Fibroblast of lung (primary cell): ENCODE results near the gene SLC7A6. TPM values are rescaled to one million over a fixed set of nuclear protein-coding genes. Genes with fewer than 3 reads are reported as not detected.

ENCODE experiments used
- DNase-seq, 2 donors: peaks; one replicate each; pipeline versions ENCODE4 v3.0.0 to v3.0.0-alpha.2; 2010; ENCODE audit warnings: low read depth in 2 of 2
- H2AFZ ChIP-seq: 2 replicates; pipeline ENCODE4 v1.5.1; 2012; ENCODE audit warnings: low read length, control low read depth, inconsistent platforms
- H3K27ac ChIP-seq: 2 replicates; pipeline ENCODE4 v1.5.1; 2011; ENCODE audit warnings: low read length, control low read depth; ENCODE audit not compliant: insufficient read depth
- H3K27me3 ChIP-seq: 2 replicates; pipeline ENCODE4 v1.5.1; 2011; ENCODE audit warnings: mild to moderate bottlenecking, low read length; ENCODE audit not compliant: control insufficient read depth, insufficient read depth
- H3K36me3 ChIP-seq: 2 replicates; pipeline ENCODE4 v1.5.1; 2011; ENCODE audit warnings: low read length; ENCODE audit not compliant: control insufficient read depth, insufficient read depth
- H3K4me1 ChIP-seq: 2 replicates; pipeline ENCODE4 v1.5.1; 2011; ENCODE audit warnings: low read length; ENCODE audit not compliant: control insufficient read depth, insufficient read depth; ENCODE audit errors: extremely low read depth
- H3K4me2 ChIP-seq: 2 replicates; pipeline ENCODE4 v1.5.1; 2011; ENCODE audit warnings: low read length, control low read depth; ENCODE audit not compliant: insufficient read depth; ENCODE audit errors: extremely low read depth
- H3K4me3 ChIP-seq, 4 experiments: fragments of 200-600 bp in 1 of 4; sonication (generic) in 1 of 4; replicated peaks in 1 of 4; 2 replicates each; pipeline ENCODE4 v1.5.1; 2011 to 2016; ENCODE audit warnings: low read length in 4 of 4, low read depth in 3 of 4, mild to moderate bottlenecking in 3 of 4, control low read depth in 2 of 4, inconsistent platforms in 1 of 4, mixed read lengths in 1 of 4; ENCODE audit not compliant: insufficient read depth in 1 of 4; ENCODE audit errors: control extremely low read depth in 1 of 4
- H3K79me2 ChIP-seq: 2 replicates; pipeline ENCODE4 v1.5.1; 2012; ENCODE audit warnings: mild to moderate bottlenecking, low read length, inconsistent platforms; ENCODE audit not compliant: control insufficient read depth, insufficient read depth
- H3K9ac ChIP-seq: 2 replicates; pipeline ENCODE4 v1.5.1; 2011; ENCODE audit warnings: mild to moderate bottlenecking, low read length, control low read depth; ENCODE audit not compliant: insufficient read depth
- H3K9me3 ChIP-seq: 2 replicates; pipeline ENCODE4 v1.5.1; 2012; ENCODE audit warnings: low read depth, low read length; ENCODE audit not compliant: control insufficient read depth, insufficient read depth
- H4K20me1 ChIP-seq: 2 replicates; pipeline ENCODE4 v1.5.1; 2011; ENCODE audit warnings: low read length; ENCODE audit not compliant: control insufficient read depth, insufficient read depth; ENCODE audit errors: extremely low read depth
- CTCF ChIP-seq, 2 donors: IDR thresholded peaks in 1 of 2; conservative IDR thresholded peaks in 1 of 2; 1 replicate in 1 of 2; 2 replicates in 1 of 2; pipeline ENCODE4 v1.5.1; 2011 to 2012; ENCODE audit warnings: low read length in 2 of 2, control low read depth in 1 of 2, inconsistent platforms in 1 of 2, low read depth in 1 of 2, mild to moderate bottlenecking in 1 of 2
- EZH2 ChIP-seq: IDR thresholded peaks from 2 replicates; pipeline ENCODE4 v1.5.1; 2012; ENCODE audit warnings: low read length, control low read depth, mild to moderate bottlenecking; ENCODE audit errors: missing control alignments
- polyA plus RNA-seq, 2 donors: library from polyadenylated mRNA; depleted of rRNA in 1 of 2; stranded (reverse) in 1 of 2; unstranded in 1 of 2; fragments of >200 nt; gene quantifications; 2 replicates each; pipeline ENCODE4 v1.2.1, GENCODE V29; 2011 to 2012; ENCODE audit warnings: missing spikeins in 1 of 2
- total RNA-seq: library from RNA; depleted of rRNA; stranded (reverse); fragments of >200 nt; gene quantifications from 2 replicates; pipeline ENCODE4 v1.2.1, GENCODE V29; 2014

Gene SLC7A6
- total and polyA plus RNA-seq, 2 donors (not counting 1 experiment from before 2014, with no cell fraction given) = 11.9 to 19.0 TPM

GRCh38 chr16:68244481-68244902, 19.8 kb upstream of the SLC7A6 start:
- H3K9ac ChIP-seq = peak overlapping the region; percentile 78
- H3K4me1 ChIP-seq = peaks cover 7% of the 10 kb centered on the region
- H3K27me3 ChIP-seq = no peaks in the 10 kb centered on the region
- H3K4me2 ChIP-seq = peak overlapping the region; percentile 99
- H3K9me3 ChIP-seq = no peaks in the 10 kb centered on the region
- no peaks in the 10 kb centered on the region for H3K36me3 ChIP-seq
- H3K79me2 ChIP-seq = peaks cover 8% of the 10 kb centered on the region
- peak overlapping the region; percentile 98 for H2AFZ ChIP-seq
- no peak for TF ChIP-seq CTCF (conservative IDR thresholded peaks at IDR 0.05 in 1 of 2, IDR thresholded peaks at IDR 0.05 in 1 of 2; ENCODE audit: low read depth in 1 of 2, low read length in 2 of 2)
- TF ChIP-seq EZH2 = no peak
- peak overlapping the region; percentile 78 to 99 (median 88) for H3K4me3 ChIP-seq
- no peaks in the 10 kb centered on the region for H4K20me1 ChIP-seq
- DNase-seq = no peak
- peak overlapping the region; percentile 61 for H3K27ac ChIP-seq

DNA sequence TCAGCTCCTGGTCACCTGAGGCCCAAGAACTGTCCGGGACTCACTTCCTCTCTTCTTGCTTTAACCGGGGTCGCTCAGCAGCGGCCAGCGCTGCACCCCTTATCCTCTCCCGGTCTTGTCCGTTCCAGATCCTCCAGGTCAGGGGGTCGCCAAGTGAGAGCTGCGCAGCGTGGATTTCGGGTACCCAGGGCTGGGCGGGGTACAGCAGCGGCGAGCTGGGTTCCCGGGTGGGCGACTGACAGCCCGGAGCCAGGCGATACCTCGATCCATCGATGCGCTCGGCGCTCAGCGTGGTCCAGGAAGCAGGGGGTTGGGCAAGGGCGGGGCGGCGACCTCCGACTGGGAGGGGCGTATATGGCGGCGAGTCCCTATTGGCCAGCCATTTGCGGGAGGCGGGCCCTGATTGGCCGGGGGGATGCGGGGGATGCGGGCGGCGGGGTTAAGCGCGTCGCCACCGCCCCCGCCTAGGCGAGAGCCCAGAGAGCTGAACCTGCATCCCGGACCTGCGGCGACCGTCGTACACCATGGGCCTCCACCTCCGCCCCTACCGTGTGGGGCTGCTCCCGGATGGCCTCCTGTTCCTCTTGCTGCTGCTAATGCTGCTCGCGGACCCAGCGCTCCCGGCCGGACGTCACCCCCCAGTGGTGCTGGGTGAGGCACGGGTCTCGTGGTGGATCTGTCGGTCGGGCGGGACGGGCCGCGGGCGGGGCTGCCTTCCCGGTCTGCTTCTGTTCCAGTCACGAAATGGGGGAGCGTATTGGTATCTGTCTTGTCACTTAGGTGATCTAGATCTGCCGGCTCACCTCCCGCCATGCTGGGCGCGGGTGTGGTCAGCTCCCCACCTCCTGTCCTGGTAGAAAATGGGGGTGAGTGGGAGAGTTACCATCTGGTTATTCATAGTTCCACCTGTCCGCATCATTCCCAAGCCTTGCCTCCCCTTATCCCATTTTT, 19.1 kb upstream of the SLC7A6 start, which contains the start of gene PLA2G15:
Gene PLA2G15 (plus strand): TSS at position 471 of the 951 bp plus-strand sequence. CDS start 54 bp downstream, at position 525.
- no peaks in the 10 kb centered on the region for H3K36me3 ChIP-seq
- H2AFZ ChIP-seq = peak within 1 kb of the TSS; percentile 98
- peak within 1 kb of the TSS; percentile 78 for H3K9ac ChIP-seq
- H3K27ac ChIP-seq = peak within 1 kb of the TSS; percentile 61
- H3K9me3 ChIP-seq = no peaks in the 10 kb centered on the region
- DNase-seq = peak; percentile 93 to 97
- peak within 1 kb of the TSS; percentile 78 to 99 (median 88) for H3K4me3 ChIP-seq
- H4K20me1 ChIP-seq = no peaks in the 10 kb centered on the region
- peaks cover 7% of the 10 kb centered on the region for H3K4me1 ChIP-seq
- H3K79me2 ChIP-seq = peaks cover 8% of the 10 kb centered on the region
- H3K4me2 ChIP-seq = peak within 1 kb of the TSS; percentile 99
- TF ChIP-seq CTCF (conservative IDR thresholded peaks at IDR 0.05 in 1 of 2, IDR thresholded peaks at IDR 0.05 in 1 of 2; ENCODE audit: low read depth in 1 of 2, low read length in 2 of 2) (no peak), EZH2 (no peak)
- H3K27me3 ChIP-seq = no peaks in the 10 kb centered on the region

DNA sequence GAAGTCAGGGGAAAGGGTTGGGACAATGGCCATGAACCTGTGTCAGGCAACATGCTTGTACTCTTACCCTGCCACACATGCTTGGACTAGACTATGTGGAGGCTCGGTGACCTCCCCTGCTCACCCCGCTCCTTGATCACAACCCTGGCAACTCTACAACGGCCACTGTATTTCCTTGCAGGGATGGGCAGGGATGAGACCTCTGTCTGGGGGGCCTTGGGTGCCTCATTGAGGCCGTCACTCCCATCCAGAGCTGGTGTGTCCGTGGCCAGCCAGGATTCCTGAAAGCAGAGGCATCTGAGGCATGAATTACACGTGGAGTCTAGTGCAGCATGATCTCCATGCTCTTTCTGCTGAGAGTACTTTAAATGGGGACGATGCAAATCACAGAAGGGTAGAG, 18.2 kb upstream of the SLC7A6 start:
- H3K36me3 ChIP-seq = no peaks in the 10 kb centered on the region
- no peaks in the 10 kb centered on the region for H3K9me3 ChIP-seq
- H3K9ac ChIP-seq = no peak overlapping the region
- no peaks in the 10 kb centered on the region for H4K20me1 ChIP-seq
- peak overlapping the region; percentile 78 to 99 (median 88) for H3K4me3 ChIP-seq
- TF ChIP-seq EZH2 (no peak), CTCF (conservative IDR thresholded peaks at IDR 0.05 in 1 of 2, IDR thresholded peaks at IDR 0.05 in 1 of 2; ENCODE audit: low read depth in 1 of 2, low read length in 2 of 2) (no peak)
- no peak overlapping the region for H2AFZ ChIP-seq
- no peak overlapping the region for H3K27ac ChIP-seq
- no peaks in the 10 kb centered on the region for H3K27me3 ChIP-seq
- H3K4me2 ChIP-seq = peak overlapping the region; percentile 94
- peaks cover 7% of the 10 kb centered on the region for H3K4me1 ChIP-seq
- peaks cover 8% of the 10 kb centered on the region for H3K79me2 ChIP-seq
- no peak for DNase-seq
